ENCODE results near the gene RABGAP1L.
"Not testable (repeated sequence)": the region's sequence is repeated elsewhere in the genome, so short reads cannot be mapped to it uniquely, and the experiment has no call there.

Gene RABGAP1L

DNA sequence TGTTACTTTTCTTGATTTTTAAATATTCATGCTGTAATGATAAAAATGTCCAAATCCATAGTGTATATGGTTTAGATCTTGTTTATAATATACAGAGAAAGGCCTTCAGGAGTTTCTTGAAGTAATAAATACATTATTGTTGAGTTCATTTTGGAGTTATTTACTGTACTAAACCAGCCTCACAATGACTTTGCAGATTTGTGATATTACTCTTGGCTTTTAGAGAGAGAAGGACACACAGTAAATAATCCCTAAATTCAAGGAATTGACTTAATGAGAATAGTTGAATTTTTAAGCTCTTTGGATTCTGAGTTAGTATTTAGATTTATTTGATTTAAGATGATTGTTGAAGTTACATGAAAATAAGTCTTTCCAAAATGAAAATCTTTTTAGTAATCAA is 38.9 kb downstream of the RABGAP1L start:
- DNase-seq (ENCODE audit: low read depth in 2 of 2), result no peak

DNA sequence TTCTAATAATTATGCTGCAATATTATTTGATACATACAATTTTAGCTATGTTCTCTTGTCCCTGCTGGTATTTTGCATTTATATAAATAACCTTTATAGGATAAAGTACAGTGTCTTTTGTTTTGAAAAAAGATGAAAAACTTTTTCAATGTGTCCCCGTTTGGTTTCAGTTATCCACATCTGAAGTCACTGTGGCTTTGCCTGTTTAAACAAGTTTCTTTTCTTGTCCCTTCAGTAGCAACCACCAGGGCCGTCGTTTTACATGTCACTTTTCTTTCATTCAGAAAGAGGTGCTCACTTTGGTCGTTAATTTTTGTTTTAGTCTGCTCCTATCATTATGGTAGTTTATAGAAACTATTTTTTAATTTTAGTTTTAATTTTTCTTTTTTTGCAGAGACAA is 41.4 kb downstream of the RABGAP1L start:
- DNase-seq (ENCODE audit: low read depth in 2 of 2), result no peak

- no peak for DNase-seq (ENCODE audit: low read depth in 2 of 2)
Observed at GRCh38 chr1:174204697-174205308, 45.5 kb downstream of the RABGAP1L start.

GRCh38 chr1:174206148-174206836 is 47.0 kb downstream of the RABGAP1L start:
- no peak for DNase-seq (ENCODE audit: low read depth in 2 of 2)

DNA sequence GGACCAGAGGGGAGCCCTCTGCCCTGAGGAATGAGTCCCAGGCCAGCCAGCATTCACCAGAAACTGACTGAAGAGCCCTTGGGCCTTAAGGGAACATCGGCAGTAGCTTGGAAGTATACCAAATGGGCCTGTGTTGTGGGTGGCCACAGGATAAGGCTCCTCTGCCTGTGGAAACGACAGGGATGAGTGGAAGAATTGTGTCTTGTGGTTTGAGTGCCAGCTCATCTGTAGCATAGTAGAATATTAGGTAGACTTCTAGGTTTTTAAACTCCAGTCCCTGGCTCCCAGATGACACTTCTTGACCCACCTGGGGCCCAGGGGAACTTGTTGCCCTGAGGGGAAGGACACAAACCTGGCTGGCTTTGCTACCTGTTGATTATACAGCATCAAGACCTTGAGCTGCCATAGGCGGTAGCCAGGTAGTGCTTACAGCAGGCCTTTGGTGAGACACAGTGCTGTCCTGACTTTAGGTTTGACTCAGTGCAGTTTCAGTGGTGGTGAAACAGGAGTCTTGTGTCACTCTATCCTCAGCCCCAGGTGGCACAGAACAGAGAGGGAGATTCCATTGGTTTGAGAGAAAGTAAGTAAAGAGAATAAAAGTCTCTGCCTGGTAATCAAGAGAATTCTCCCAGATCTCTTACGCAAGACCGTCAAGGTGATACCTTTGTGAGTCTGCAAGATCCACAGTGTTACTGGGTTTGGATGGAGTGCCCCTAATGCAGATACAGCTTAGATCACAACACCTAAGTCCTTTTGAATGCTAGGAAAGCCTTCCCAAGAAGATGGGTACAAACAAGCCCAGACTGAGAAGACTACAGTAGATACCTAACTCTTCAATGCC is 50.2 kb downstream of the RABGAP1L start:
- DNase-seq (ENCODE audit: low read depth in 2 of 2), result no peak

DNA sequence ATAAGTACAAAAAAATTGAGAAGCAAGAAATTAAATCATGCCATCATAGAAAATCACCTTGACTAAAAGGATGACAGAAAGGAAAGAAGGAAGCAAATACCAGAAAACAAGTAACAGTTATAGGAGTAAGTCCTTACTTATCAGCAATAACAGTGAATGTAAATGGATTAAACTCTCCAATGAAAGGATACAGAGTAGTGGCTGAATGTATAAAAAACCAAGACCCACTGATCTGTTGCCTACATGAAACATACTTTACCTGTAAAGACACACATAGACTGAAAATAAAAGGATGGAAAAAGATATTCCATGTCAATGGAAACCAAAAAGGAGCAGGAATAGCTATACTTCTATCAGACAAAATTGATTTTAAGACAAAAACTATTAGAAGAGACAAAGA is 52.2 kb downstream of the RABGAP1L start:
- no peak for DNase-seq (ENCODE audit: low read depth in 2 of 2)

GRCh38 chr1:174215766-174216165 is 56.4 kb downstream of the RABGAP1L start:
- DNase-seq (ENCODE audit: low read depth in 2 of 2), result no peak

DNA sequence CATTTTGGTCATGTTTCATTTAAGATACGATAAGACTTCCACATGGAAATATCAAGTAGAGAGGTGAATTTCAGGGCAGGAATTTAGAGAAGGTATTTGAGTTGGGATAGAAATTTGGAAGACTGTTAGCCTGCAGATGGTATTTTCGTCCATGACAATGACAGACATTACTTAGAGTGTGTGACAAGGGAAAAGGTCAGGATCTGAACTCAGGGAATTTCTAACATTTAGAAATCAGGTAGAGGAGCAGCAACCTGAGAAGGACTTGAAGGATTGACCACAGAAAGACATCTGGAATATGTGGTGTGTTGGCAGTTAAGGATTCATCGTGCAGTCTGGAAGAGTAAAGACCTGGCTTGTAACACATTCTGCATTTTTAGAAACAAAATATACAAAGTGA is 57.9 kb downstream of the RABGAP1L start:
- DNase-seq (ENCODE audit: low read depth in 2 of 2), result no peak

- DNase-seq (ENCODE audit: low read depth in 2 of 2), result no peak
Observed at GRCh38 chr1:174217787-174218574, 58.7 kb downstream of the RABGAP1L start.

DNA sequence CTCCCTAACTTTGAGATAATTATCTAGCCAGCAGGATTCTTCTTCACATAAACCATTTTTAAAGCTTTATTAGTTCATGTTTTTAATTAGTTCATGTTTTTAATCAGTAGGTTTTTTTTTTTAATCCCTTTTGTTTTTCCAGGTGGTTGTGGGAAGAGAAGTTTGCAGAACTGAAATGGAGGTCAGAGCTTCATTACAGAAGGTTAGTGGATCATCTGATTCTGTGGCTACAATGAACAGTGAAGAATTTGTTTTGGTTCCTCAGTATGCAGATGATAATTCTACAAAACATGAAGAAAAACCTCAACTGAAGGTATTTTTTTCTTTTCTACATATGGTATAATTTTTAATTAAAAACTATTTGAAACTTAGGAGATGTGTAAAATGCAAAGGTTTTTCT is 59.7 kb downstream of the RABGAP1L start:
- DNase-seq (ENCODE audit: low read depth in 2 of 2), result no peak

DNA sequence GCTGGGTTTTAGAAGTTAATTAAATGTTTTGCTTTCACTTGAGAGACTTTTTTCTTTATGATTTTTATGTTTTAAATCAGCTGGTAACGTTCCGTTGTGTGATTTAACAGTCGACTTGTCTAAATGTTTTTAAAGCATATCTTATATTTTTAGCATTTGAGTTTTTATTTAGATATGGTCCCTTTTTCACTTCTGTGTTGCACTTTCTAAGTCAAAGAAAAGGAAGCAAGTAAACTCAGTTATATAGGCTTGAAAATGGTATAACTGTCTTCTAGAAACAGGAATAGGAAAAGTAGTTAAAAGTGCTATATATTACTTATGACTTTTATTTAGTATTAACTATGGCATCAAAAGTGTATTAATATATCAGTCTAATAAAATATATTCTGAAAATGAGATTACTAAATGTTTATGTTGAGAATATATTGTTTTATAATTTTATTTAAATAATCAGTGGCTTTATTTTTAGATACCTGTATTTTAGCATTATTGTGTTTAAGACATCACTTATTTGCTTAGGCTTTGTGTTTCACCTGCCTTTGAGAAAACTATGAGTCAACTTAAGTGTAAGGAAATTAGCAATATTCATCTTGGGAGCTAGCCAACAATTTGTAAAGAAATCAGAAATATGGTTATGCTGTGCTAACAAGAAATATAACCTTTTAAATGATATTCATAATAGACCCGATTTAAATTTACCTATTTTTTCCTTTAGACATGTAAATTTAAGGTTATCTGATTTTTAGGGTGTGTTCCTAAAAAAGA is 60.5 kb downstream of the RABGAP1L start:
- no peak for DNase-seq (ENCODE audit: low read depth in 2 of 2)

- DNase-seq (ENCODE audit: low read depth in 2 of 2), result no peak
Observed at GRCh38 chr1:174221681-174222080, 62.4 kb downstream of the RABGAP1L start.

DNA sequence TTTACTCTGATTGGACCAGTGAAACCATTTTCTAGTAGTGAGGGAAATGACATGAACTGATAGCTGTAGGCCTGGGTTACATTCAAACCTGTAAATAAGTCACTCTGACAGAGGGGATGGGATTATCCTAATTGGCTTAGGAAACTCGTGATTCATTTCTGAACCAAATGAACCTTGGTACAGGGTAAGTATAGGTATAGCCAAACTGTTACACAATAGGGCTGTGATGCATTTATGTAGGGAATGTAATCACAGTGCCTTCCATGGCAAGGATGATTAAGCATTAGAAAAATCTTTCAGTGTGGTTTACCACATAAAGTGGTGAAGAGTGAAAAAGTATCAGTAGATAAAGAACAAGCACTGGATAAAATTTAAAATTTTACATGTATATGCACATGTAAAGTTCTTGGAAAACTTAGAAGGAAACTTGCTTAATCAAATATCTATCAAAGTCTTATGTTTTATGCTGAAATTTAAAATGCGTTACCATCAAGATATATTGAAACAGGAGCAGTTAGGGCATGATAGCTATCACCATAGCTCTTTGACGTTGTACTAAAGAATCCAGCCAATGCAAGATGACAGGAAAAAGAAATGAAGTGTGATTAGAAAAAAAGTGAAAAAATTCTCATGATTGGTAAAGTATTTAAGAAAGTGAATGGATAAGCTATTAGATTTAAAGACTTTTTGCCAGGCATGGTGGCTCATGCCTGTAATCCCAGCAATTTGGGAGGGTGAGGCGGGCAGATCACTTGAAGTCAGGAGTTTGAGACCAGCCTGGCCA is 63.0 kb downstream of the RABGAP1L start:
- DNase-seq (ENCODE audit: low read depth in 2 of 2), result no peak

GRCh38 chr1:174224641-174225040 is 65.3 kb downstream of the RABGAP1L start:
- no peak for DNase-seq (ENCODE audit: low read depth in 2 of 2)

GRCh38 chr1:174225499-174226204 is 66.3 kb downstream of the RABGAP1L start:
- no peak for DNase-seq (ENCODE audit: low read depth in 2 of 2)

DNA sequence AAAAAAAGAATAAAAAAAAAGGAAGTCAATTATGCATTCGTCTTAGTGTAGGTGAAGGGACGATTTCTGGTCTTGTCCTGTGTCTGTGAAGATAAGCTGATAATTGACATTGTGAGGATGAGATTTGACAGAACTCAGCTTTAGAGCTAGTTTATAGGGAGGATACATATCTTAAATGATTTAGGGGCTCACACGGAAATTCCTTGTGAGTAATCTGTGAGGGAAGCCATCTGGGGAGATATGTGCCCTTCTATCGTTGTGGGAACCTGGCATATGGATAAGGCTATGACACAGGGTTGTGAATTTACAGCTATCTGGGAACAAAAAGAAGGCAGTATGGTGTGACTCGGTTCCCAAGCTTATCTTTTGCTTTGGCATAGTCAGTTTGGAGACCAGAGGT is 71.1 kb downstream of the RABGAP1L start:
- DNase-seq (ENCODE audit: low read depth in 2 of 2), result no peak

GRCh38 chr1:174232761-174233160 is 73.4 kb downstream of the RABGAP1L start:
- no peak for DNase-seq (ENCODE audit: low read depth in 2 of 2)

GRCh38 chr1:174238845-174239501 is 79.7 kb downstream of the RABGAP1L start:
- DNase-seq (ENCODE audit: low read depth in 2 of 2), result not testable (repeated sequence)

DNA sequence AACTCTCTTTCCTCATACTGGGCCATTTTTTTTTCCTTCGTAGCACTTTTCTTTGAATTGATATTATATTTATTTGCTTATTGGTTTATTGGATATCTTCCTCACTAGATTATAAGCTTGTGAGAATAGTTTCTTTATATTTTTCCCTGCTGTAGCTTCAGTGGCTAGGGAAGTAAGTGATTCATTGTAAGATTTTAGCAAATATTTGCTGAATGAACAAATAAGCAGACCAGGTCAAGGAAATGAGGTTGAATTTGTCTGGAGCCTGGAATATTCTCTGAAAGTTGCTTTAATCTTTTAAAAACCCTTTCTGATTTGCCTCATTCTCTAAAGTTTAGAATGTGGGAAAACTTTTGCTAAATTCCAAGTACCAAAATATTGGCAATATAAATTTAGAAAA is 80.2 kb downstream of the RABGAP1L start:
- no peak for DNase-seq (ENCODE audit: low read depth in 2 of 2)

Data from activated CD4-positive, alpha-beta T cell treated with anti-CD3 and anti-CD28 coated beads for 24 hours (primary cell).